MM.1S (cell line): ENCODE data around the gene MAD1L1.

Experiments
- DNase-seq: peaks from one replicate; pipeline ENCODE4 v3.0.0-alpha.2; 2015
- H2AFZ ChIP-seq: fragments of 300-600 bp; sonication (generic); 2 replicates; pipeline ENCODE4 v1.6.0; 2016; ENCODE audit warnings: antibody characterized with exemption, low read length
- H3F3A ChIP-seq: fragments of 300-600 bp; sonication (generic); 2 replicates; pipeline ENCODE4 v1.6.1; 2016; ENCODE audit warnings: mild to moderate bottlenecking, antibody characterized with exemption, low read length, moderate library complexity, mixed read lengths; ENCODE audit not compliant: insufficient read depth
- H3K27ac ChIP-seq: fragments of 300-600 bp; sonication (generic); 2 replicates; pipeline ENCODE4 v1.5.1; 2016; ENCODE audit warnings: mild to moderate bottlenecking, low read length
- H3K27me3 ChIP-seq: fragments of 300-600 bp; sonication (generic); replicated peaks from 2 replicates; pipeline ENCODE4 v1.6.0; 2016; ENCODE audit warnings: low read length; ENCODE audit not compliant: insufficient read depth
- H3K36me3 ChIP-seq: fragments of 300-600 bp; sonication (generic); replicated peaks from 2 replicates; pipeline ENCODE4 v1.6.1; 2016; ENCODE audit warnings: mild to moderate bottlenecking, low read length, mixed read lengths; ENCODE audit not compliant: insufficient read depth
- H3K4me1 ChIP-seq: fragments of 300-600 bp; sonication (generic); 2 replicates; pipeline ENCODE4 v1.6.1; 2016; ENCODE audit warnings: low read length, mixed read lengths
- H3K4me2 ChIP-seq: fragments of 300-600 bp; sonication (generic); 2 replicates; pipeline ENCODE4 v1.6.0; 2016; ENCODE audit warnings: low read depth, low read length
- H3K4me3 ChIP-seq: fragments of 300-600 bp; sonication (generic); 2 replicates; pipeline ENCODE4 v1.5.1; 2016; ENCODE audit warnings: low read length, mixed read lengths
- H3K79me2 ChIP-seq: fragments of 300-600 bp; sonication (generic); 2 replicates; pipeline ENCODE4 v1.6.1; 2016; ENCODE audit warnings: mixed run types, low read length, mixed read lengths
- H3K9ac ChIP-seq: fragments of 300-600 bp; sonication (generic); 2 replicates; pipeline ENCODE4 v1.6.1; 2016; ENCODE audit warnings: low read length, mixed read lengths
- H3K9me2 ChIP-seq: fragments of 300-600 bp; sonication (generic); replicated peaks from 2 replicates; pipeline ENCODE4 v1.6.1; 2016; ENCODE audit warnings: mild to moderate bottlenecking, low read length, mixed read lengths; ENCODE audit not compliant: insufficient read depth
- H3K9me3 ChIP-seq: fragments of 300-600 bp; sonication (generic); replicated peaks from 2 replicates; pipeline ENCODE4 v1.6.1; 2016; ENCODE audit warnings: mild to moderate bottlenecking, low read length, mixed read lengths; ENCODE audit not compliant: insufficient read depth
- H4K20me1 ChIP-seq: fragments of 300-600 bp; sonication (generic); 2 replicates; pipeline ENCODE4 v1.6.1; 2016; ENCODE audit warnings: mild to moderate bottlenecking, low read length, moderate library complexity, mixed read lengths; ENCODE audit not compliant: insufficient read depth
- CTCF ChIP-seq: fragments of 300-600 bp; sonication (generic); IDR thresholded peaks from 2 replicates; pipeline ENCODE4 v1.5.1; 2016; ENCODE audit warnings: antibody characterized with exemption, low read length, mixed read lengths
- EZH2 ChIP-seq: fragments of 300-600 bp; sonication (generic); optimal IDR thresholded peaks from 2 replicates; pipeline ENCODE3; 2017; ENCODE audit warnings: low read depth, mild to moderate bottlenecking, antibody characterized with exemption, low read length, mixed read lengths
- EZH2phosphoT487 ChIP-seq: fragments of 300-600 bp; sonication (generic); IDR thresholded peaks from 2 replicates; pipeline ENCODE4 v1.6.1; 2018; ENCODE audit warnings: antibody characterized with exemption, low read length

Gene MAD1L1

DNA sequence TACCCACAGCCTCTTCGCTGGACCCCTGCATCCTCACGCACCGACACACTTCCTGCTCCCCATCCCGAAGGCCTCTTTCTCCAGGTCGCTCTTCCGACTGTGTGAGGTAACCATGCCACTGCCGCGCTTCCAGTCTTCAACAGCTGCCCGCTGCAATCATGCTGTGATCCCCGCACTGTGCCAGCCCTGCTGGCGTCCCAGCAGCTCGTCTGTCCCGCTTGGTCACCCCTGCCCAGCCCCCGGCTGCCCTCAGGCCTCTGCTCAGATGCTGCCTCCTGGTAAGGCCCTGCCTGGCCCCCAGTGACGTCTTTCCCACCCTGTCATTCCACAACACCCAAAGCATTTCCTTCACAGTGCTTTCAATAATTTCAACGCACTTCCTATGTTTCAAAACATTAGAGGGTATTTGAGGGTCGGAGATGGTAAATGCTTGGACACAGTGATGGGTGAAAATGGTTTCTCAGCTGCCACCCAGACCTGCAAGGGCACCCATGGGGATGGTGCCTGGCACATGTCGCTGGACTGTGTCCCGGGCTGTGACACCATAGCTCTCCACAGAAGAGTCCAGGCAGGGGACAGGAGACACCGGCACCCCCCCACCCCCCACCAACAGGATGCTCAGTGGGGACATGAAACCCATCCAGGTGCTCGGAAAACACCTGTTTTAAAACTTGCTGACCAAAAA, 125.2 kb downstream of the MAD1L1 start:
- Histone ChIP-seq H3F3A (no peaks in the 10 kb centered on the region), H3K9me3 (no peaks in the 10 kb centered on the region), H3K9ac (no peak overlapping the region), H2AFZ (no peak overlapping the region), H3K4me3 (no peak overlapping the region), H4K20me1 (no peaks in the 10 kb centered on the region), H3K27me3 (no peaks in the 10 kb centered on the region), H3K79me2 (no peaks in the 10 kb centered on the region), H3K4me1 (no peaks in the 10 kb centered on the region), H3K27ac (no peak overlapping the region), H3K36me3 (no peaks in the 10 kb centered on the region), H3K4me2 (no peak overlapping the region), H3K9me2 (no peaks in the 10 kb centered on the region)
- DNase-seq, result no peak
- TF ChIP-seq EZH2phosphoT487 (no peak), CTCF (no peak), EZH2 (no peak)

- Histone ChIP-seq H3F3A (no peaks in the 10 kb centered on the region), H3K4me3 (no peak overlapping the region), H3K9me3 (no peaks in the 10 kb centered on the region), H3K36me3 (no peaks in the 10 kb centered on the region), H3K9ac (no peak overlapping the region), H3K9me2 (no peaks in the 10 kb centered on the region), H3K4me1 (no peaks in the 10 kb centered on the region), H3K27me3 (no peaks in the 10 kb centered on the region), H2AFZ (no peak overlapping the region), H3K27ac (no peak overlapping the region), H3K79me2 (no peaks in the 10 kb centered on the region), H3K4me2 (no peak overlapping the region), H4K20me1 (no peaks in the 10 kb centered on the region)
- TF ChIP-seq EZH2 (no peak), EZH2phosphoT487 (no peak), CTCF (no peak)
- DNase-seq, result no peak
These were observed 125.8 kb downstream of the MAD1L1 start for GRCh38 chr7:2106924-2107323.

DNA sequence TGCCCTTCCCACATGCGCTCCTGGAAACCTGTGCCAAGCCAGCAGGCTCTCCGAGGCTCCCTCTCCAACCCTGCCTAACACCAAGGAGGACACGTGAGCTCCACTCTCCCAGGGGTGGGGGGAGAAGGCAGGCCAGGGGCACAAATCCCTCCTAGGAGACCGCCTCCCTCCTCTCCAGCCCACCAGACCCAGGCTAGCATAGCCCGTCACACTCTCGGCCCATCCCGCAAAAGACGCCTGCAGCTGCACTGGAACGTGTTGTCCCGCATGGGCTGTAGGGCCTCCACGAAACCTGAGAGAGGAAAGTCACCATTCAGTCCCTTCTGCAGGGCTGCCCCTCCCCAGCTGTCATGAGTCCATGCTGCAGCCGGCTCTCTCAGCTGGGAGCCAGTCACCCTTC, 126.3 kb downstream of the MAD1L1 start:
- H3K27me3 ChIP-seq, result no peaks in the 10 kb centered on the region
- H3F3A ChIP-seq, result no peaks in the 10 kb centered on the region
- H3K9ac ChIP-seq, result no peak overlapping the region
- H3K4me1 ChIP-seq, result no peaks in the 10 kb centered on the region
- no peak overlapping the region for H3K4me2 ChIP-seq
- no peaks in the 10 kb centered on the region for H3K9me3 ChIP-seq
- H3K27ac ChIP-seq, result no peak overlapping the region
- H3K36me3 ChIP-seq, result no peaks in the 10 kb centered on the region
- no peak overlapping the region for H3K4me3 ChIP-seq
- H4K20me1 ChIP-seq, result no peaks in the 10 kb centered on the region
- H2AFZ ChIP-seq, result no peak overlapping the region
- no peaks in the 10 kb centered on the region for H3K9me2 ChIP-seq
- H3K79me2 ChIP-seq, result no peaks in the 10 kb centered on the region
- TF ChIP-seq CTCF, result no peak
- no peak for TF ChIP-seq EZH2phosphoT487
- TF ChIP-seq EZH2, result no peak
- no peak for DNase-seq
